Neural crest cell (in vitro differentiated cells): ENCODE data around the gene COL4A1. TPM values are rescaled to one million over a fixed set of nuclear protein-coding genes. Genes with fewer than 3 reads are reported as not detected.
A peak's percentile ranks its signal among the peaks of the same experiment; 100 is the strongest.

ENCODE experiments used
- DNase-seq: peaks from one replicate; pipeline ENCODE4 v3.0.0; 2021; ENCODE audit warnings: low read depth, mixed read lengths, low spot score
- H3K27ac Mint-ChIP-seq: one replicate; pipeline ENCODE4 v1.8.0; 2021; ENCODE audit warnings: mild to moderate bottlenecking, mixed read lengths; ENCODE audit not compliant: unreplicated experiment
- H3K27me3 Mint-ChIP-seq: 2 replicates; pipeline ENCODE4 v1.8.0; 2021; ENCODE audit warnings: low read depth, mild to moderate bottlenecking, mixed read lengths
- H3K36me3 Mint-ChIP-seq: 2 replicates; pipeline ENCODE4 v1.8.0; 2021; ENCODE audit warnings: low read depth, mild to moderate bottlenecking, mixed read lengths
- H3K4me1 Mint-ChIP-seq: 2 replicates; pipeline ENCODE4 v1.8.0; 2021; ENCODE audit warnings: mixed read lengths
- H3K4me3 Mint-ChIP-seq: one replicate; pipeline ENCODE4 v1.8.0; 2021; ENCODE audit warnings: mild to moderate bottlenecking, mixed read lengths
- H3K9me3 Mint-ChIP-seq: 2 replicates; pipeline ENCODE4 v1.8.0; 2021; ENCODE audit warnings: mixed read lengths
- CTCF ChIP-seq: fragments of 200-600 bp; sonication (generic); conservative IDR thresholded peaks from 2 replicates; pipeline ENCODE4 v1.5.0; 2021; ENCODE audit warnings: antibody characterized with exemption, mild to moderate bottlenecking
- total RNA-seq: library from RNA; stranded (reverse); gene quantifications from 2 replicates; pipeline ENCODE4 v1.2.1, GENCODE V29; 2021

The COL4A1 gene
- total RNA-seq, 1 donor from 2014 or later = 65.5 TPM

GRCh38 chr13:110119935-110120905, 186.7 kb downstream of the COL4A1 start:
- no peaks in the 10 kb centered on the region for H3K36me3 Mint-ChIP-seq
- H3K4me1 Mint-ChIP-seq = peaks cover 34% of the 10 kb centered on the region
- H3K4me3 Mint-ChIP-seq = no peak overlapping the region
- no peaks in the 10 kb centered on the region for H3K9me3 Mint-ChIP-seq
- H3K27ac Mint-ChIP-seq = no peak overlapping the region
- TF ChIP-seq CTCF = no peak
- peaks cover 34% of the 10 kb centered on the region for H3K27me3 Mint-ChIP-seq
- DNase-seq = no peak

GRCh38 chr13:110118106-110118505, 188.9 kb downstream of the COL4A1 start:
- DNase-seq = no peak
- H3K4me3 Mint-ChIP-seq = no peak overlapping the region
- peaks cover 15% of the 10 kb centered on the region for H3K4me1 Mint-ChIP-seq
- H3K36me3 Mint-ChIP-seq = no peaks in the 10 kb centered on the region
- H3K27me3 Mint-ChIP-seq = peaks cover 36% of the 10 kb centered on the region
- H3K9me3 Mint-ChIP-seq = no peaks in the 10 kb centered on the region
- TF ChIP-seq CTCF = no peak
- H3K27ac Mint-ChIP-seq = no peak overlapping the region

GRCh38 chr13:110116072-110116487, 190.9 kb downstream of the COL4A1 start:
- TF ChIP-seq CTCF = peak; percentile 94
- H3K4me3 Mint-ChIP-seq = peak overlapping the region; percentile 14

GRCh38 chr13:110115591-110115990, 191.4 kb downstream of the COL4A1 start:
- Mint-ChIP-seq H3K4me3 (no peak overlapping the region), H3K4me1 (peaks cover 10% of the 10 kb centered on the region), H3K36me3 (no peaks in the 10 kb centered on the region), H3K9me3 (no peaks in the 10 kb centered on the region), H3K27ac (no peak overlapping the region), H3K27me3 (peaks cover 24% of the 10 kb centered on the region)
- DNase-seq = no peak
- TF ChIP-seq CTCF = no peak

More at GRCh38 chr13:110116072-110116487, 190.9 kb downstream of the COL4A1 start:
- Mint-ChIP-seq H3K27me3 (peaks cover 27% of the 10 kb centered on the region), H3K27ac (no peak overlapping the region), H3K36me3 (no peaks in the 10 kb centered on the region), H3K9me3 (no peaks in the 10 kb centered on the region), H3K4me1 (peaks cover 10% of the 10 kb centered on the region)
- peak; percentile 73 for DNase-seq

- H3K27me3 Mint-ChIP-seq = peaks cover 23% of the 10 kb centered on the region
- H3K4me3 Mint-ChIP-seq = no peak overlapping the region
- no peak for DNase-seq
- H3K27ac Mint-ChIP-seq = no peak overlapping the region
- no peaks in the 10 kb centered on the region for H3K36me3 Mint-ChIP-seq
- TF ChIP-seq CTCF = no peak
- no peaks in the 10 kb centered on the region for H3K9me3 Mint-ChIP-seq
- H3K4me1 Mint-ChIP-seq = peaks cover 10% of the 10 kb centered on the region
These were observed 192.6 kb downstream of the COL4A1 start for GRCh38 chr13:110114316-110114715.
